GM19099 (cell line): Measurements from ENCODE around the gene ATP12A.

ENCODE experiments used
- POLR2A ChIP-seq: IDR thresholded peaks from 3 replicates; pipeline ENCODE4 v1.6.1; 2011; ENCODE audit warnings: low read depth; ENCODE audit not compliant: insufficient read length; ENCODE audit errors: extremely low read depth

Gene ATP12A

DNA sequence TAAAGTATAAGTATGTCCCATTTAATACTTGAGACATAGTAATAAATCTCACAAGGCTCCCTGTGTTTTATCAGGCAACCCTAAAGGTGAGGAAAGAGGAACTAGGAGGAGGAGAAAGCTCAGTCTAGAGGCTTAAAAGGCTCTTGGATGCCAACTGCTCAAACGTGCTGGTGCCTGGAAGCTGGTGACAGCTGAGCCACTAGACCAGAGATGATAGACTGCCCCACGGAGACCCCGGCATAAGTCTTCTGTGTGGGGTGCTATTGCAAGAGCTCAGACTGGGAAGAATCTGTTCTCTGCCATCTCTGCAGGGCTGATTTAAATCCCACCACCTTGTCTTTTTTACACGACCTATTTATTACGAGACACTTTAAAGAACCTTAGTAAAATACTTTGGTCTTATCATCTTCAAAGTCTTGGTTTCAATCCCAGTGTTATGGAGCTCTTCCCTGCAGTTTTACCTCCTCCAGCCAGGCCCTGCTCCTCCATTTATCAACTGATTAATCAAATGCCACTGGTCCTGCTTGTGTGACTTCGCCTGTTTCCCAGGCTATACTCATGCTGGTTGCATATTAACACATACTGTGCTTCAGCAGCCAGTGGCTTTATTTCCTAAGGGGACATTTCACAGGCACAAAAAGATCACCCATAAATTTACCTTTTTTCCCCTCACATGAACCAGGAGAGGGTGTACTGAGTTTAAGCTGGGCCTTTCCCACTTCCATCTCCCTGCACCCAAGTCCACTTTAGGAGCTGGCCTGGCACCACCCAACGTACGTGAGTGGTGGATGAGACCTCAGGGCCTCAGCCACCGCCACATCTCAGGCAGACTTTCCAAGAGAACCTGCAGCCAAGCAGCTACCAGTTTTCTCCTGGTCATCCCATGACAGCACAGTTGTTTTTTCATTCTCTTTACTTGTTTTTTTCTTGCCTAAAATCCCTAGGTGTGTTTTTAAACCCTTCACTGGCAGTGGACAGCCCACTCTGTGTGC is 7.8 kb upstream of the ATP12A start:
- no peak for TF ChIP-seq POLR2A

DNA sequence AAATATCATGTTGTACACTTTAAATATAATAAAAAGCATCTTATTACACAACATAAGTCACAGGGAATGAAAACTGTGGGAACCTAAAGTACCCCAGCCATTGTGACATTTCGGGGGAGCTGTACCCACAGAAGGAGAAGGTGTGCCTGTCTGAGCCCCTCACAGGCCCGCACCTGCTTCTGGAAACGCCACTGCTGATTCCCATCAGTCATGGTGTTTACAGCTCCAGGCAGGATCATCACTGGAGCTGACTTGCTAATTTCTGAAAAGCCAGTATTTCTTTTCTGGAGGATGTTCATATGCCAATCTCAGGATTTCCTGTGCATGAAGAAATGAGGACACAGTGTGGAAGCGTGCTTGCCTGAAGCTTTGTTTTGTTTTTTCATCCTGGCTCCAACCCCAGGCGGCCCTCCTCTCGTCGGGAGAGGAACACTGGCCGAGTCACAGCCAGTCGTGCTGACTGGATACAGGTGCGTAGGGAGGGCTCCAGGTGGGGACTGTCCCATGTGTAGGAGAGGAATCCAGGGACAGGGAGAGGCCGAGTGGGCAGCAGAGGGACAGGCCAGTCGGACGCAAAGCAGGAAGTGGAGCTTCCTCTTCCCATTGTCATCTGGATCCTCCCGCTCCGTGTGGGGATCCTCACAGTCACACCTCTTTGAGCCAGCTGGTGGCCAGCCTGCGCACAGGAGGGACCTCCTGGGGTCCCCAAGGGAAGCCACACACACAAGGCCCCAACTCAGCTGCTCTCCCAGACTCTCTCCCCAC is 4.2 kb upstream of the ATP12A start:
- no peak for TF ChIP-seq POLR2A

DNA sequence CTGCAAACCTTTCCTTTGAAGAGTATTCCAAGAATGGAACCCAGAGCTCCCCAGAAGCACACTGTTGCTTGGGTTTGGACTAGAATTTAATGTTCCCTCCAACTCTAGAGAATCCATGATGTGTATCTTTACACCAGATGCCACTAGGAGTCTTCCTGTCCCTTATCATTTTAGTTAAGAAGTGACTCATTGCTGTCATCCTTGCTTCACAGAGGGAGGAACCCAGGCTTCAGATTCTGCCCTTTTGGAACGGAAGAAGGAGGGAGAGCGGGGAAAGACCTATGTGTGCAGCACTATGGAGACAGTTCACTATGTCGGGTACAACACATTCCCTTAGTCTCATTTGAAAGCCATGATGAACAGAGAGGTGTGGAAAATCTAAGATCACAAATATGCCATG is 2.1 kb upstream of the ATP12A start:
- no peak for TF ChIP-seq POLR2A

DNA sequence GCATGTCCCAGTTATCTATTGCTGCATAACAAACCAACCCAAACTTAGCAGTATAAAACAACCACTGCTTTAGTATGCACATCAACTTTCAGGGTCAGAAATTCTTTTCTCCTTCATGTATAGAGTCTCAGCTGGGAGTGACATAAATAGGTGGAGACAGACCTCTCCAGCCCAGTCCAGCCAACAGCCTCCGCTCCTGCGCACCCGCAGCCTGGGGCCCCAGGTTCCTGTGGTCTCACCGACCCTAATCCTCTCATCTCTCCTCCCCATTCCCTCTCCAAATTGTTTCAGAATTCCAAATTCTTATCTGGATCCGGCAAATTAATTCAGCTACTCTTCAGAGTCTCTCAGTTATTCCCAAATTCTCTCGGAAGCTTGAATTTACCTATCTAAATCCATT is 522 bp upstream of the ATP12A start:
- no peak for TF ChIP-seq POLR2A

DNA sequence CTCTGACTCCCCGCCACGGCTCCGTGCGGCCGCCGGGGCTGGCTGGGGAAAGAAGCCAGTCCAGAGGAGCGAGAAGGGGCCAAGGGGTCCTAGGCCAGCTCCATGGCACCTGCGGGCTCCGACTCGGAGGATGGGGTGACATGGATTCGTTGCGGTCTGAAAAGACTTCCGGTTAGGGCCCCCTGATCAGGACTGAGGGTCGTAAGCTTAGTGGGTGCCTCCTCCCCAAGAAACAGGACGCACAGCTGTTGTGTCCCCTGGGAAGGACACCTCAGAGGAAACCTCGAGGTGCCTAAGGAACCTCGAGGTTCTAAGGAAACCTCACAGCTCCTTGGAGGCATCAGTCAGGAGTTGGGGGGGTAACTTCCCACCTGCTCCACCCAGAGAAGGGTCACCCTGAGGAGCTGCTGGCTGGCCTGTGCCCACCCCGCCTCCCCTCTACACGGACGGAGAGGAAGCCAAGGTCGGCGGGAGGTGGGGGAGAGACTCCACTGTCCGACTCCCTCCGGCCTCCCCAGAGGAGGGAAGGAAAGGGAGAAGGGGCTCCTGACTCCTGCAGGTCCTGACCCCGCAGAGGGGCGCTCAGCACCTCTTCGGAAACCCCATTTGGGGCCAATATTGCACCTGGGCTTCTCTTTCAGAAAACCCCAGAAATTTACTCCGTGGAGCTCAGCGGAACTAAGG is 855 bp downstream of the ATP12A start:
- no peak for TF ChIP-seq POLR2A

DNA sequence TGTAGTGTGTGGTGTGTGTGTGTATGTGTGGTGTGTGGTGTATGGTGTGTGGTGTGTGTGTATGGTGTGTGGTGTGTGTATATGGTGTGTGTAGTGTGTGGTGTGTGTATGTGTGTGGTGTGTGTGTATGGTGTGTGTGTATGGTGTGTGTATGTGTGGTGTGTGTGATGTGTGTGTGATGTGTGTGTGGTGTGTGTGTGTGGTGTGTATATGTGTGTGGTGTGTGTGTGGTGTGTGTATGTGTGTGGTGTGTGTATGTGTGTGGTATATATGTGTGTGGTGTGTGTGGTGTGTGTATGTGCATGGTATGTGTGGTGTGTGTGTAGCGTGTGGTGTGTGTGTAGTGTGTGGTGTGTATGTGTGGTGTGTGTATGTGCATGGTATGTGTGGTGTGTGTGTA is 1.7 kb downstream of the ATP12A start:
- TF ChIP-seq POLR2A: no peak

DNA sequence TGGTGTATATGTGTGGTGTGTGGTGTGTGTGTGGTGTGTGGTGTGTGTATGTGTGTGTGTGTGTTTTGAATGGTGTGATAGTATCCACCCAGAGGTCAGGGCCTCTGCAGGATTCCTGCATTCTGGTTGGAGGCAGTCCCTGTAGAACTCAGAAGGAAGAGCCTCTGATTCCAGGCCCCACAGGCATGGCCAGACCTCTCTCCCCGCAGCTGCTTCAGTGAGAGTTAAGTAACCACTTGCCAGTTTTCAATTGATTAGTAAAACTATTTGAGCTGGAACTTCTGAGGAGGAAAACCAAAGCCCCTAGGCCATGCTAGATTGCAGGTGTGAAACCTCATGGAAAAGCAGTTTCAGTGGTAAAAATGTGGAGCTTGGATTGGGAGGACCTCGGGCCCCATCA is 2.1 kb downstream of the ATP12A start:
- no peak for TF ChIP-seq POLR2A

DNA sequence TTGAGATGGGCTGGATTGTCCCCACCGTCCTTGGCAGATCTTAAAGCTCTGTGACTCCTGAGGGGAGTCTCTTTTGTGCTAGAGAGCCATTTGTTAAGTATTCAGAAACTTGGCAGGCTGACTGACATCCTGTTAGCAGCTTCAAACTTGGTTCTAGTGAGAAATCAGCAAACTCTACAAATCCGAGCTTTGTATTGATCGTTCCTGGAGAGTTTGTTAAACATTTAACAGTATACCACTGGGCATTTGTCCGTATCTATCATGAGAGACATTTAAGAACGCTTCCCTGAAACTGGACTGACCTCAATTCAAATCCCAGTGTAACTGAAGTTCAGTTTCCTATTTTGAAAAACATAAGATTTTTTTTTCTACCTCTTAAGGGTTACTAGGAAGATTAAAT is 3.1 kb downstream of the ATP12A start:
- no peak for TF ChIP-seq POLR2A

DNA sequence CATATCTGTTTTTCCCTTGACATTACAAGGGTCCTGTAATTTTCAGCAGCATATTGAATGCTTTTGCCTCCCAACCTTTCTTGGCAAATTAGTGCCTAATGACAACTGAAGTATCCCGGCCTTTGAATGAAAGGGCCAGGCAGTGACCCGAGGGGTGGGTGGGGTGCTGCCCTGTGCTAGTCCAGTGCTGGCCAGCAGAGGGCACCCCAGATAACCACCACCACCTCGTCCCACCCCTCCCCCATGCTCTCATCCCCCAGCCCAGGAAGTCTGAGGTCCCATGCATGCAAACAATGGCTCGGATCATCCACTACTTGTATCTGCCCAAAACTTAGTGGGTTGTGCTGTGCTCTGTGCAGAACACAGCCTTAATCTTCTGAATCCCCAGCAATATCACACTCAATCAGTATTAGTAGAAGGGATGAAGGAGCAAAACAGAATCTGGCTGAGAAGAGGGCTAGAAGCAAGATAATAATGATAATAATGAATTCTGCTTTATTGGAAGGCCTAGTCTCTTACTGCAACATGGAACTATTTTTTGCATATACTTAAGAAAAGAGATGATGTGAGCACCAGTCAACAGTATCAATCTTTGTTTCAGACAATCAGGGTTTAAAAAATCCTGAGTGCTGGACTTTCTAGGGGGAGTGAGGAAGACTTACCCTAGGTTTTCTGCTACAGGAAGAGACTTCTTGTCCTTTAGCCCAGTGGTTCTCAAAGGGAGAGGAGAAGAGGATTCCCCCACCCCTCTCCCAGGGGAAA is 3.8 kb downstream of the ATP12A start:
- no peak for TF ChIP-seq POLR2A

DNA sequence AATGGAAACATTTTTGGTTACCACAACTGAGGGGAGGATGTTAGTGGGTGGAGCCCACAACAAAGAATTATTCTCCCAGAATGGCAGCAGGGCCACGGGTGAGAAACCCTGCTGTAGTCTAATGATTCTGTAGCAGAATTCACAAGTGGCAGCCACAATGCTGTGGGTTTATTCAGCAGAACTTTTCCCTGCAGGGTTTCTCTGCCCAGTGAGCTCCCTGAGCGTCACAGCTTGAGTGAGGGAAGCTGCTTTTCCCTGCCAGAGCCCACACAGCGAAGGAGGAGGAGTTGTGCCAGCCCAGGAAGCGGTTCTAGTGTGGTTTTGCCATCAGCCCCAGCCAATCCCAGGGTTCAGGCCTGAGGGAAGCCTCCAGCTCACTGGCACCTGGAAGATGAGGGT is 4.4 kb downstream of the ATP12A start:
- TF ChIP-seq POLR2A: no peak

DNA sequence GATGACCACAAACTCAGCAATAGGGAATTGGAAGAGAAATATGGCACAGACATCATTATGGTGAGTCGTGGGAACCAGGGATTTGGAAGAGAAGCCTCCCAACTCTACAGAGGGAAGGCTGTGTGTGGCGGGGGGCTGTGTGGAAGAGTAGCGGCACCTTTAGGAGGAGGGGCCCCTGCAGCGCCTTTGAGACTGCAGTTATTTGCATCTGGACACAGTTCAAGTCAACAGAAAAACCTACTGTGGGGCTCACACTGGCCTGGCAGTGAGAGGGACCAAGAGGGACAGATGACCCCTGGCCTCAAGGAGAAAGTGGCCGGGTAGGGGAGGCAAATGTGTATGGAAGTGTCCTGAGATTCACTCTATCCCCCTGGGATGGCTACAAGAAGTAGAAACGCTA is 5.1 kb downstream of the ATP12A start:
- no peak for TF ChIP-seq POLR2A

DNA sequence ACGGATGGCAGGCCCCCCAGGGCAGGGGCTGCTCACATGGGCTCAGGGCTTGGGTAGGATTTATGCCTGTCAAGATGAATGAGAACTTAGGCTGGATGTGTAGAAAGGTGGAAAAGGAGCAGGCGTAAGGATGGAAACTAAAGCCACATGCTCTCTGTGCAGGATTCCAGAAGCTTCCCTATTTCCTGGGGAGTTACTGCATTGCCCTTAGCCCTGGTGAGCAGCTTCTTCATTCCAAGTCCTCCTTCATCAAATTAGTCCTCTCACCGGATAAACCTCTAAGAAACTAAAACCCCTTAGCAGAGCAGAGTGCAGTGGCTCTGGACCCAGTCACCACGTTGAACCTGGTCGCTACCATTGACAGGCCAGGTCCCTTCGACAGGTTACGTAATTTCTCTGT is 7.4 kb downstream of the ATP12A start:
- TF ChIP-seq POLR2A: no peak

DNA sequence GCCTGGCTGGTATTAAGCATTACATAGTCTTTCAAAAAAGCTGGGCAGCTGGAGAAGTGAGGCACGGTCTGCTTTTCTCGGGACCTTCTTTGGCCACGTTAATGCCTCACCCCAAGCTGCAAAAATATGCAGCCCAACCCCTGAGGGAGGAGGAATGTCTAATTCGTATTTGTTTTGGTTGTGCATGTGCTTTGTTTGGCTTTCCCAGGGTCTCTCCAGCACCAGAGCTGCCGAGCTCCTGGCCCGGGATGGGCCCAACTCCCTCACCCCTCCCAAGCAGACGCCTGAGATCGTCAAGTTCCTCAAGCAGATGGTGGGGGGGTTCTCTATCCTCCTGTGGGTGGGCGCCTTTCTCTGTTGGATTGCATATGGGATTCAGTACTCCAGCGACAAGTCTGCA is 7.9 kb downstream of the ATP12A start:
- TF ChIP-seq POLR2A: no peak

DNA sequence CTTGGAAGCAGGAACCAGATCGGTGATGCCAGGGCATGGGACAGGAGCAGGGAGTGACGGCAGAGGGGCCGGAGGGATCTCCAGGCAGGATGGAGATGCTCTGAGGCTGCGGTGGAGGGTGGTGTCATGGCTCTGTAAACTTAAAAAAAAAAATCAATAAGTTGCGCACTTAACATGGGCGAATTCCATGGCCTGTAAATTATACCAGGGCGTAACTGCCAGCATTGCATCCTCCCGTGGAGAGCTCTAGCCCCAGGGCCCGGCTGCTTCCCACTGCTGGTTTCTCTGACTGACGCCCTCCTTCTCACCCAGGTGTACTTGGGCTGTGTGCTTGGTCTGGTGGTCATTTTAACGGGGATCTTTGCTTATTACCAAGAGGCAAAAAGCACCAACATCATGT is 8.7 kb downstream of the ATP12A start:
- TF ChIP-seq POLR2A: no peak

DNA sequence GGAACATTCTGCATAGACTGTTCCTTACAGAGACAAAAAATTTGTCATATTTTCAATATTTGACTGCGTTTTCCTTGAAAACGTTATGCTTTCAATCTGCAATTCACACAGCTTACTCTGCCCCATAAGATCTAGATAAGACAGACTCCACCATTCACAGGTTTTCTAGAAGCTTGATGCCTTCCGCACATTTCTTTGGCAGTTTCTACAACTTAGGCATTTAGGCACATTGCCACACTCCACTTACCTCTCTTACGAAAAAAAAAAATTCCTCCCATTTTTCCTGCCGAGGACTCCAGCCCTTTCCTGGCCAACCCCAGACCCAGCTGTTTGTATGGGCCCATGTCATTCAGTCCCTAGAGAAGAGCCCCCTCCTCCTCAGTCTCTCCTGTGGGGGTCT is 11.2 kb downstream of the ATP12A start:
- no peak for TF ChIP-seq POLR2A
